Prostate gland (tissue), 2 donors: ENCODE results near the gene PRAC2. TPM values are rescaled to one million over a fixed set of nuclear protein-coding genes. Genes with fewer than 3 reads are reported as not detected.

Experiments
- DNase-seq: peaks from one replicate; pipeline ENCODE4 v3.0.0-alpha.2; 2019; ENCODE audit warnings: low spot score
- H3K27ac ChIP-seq, 2 donors: fragments of 200-600 bp; sonication (generic); 2 replicates each; pipeline ENCODE4 v1.5.1; 2017 to 2019
- H3K27me3 ChIP-seq: fragments of 200-600 bp; sonication (generic); replicated peaks from 2 replicates; pipeline ENCODE4 v1.5.1; 2019; ENCODE audit not compliant: insufficient read depth
- H3K36me3 ChIP-seq, 2 donors: fragments of 200-600 bp; sonication (generic); 1 replicate in 1 of 2; 2 replicates in 1 of 2; pipeline versions ENCODE4 v1.5.1 to v1.8.1; 2017 to 2019
- H3K4me1 ChIP-seq: fragments of 200-600 bp; sonication (generic); replicated peaks from 2 replicates; pipeline ENCODE4 v1.5.1; 2019
- H3K4me3 ChIP-seq, 2 donors: fragments of 200-600 bp; sonication (generic); 2 replicates each; pipeline ENCODE4 v1.5.1; 2017 to 2019
- H3K9me3 ChIP-seq: fragments of 200-600 bp; sonication (generic); 2 replicates; pipeline ENCODE4 v1.5.1; 2017
- CTCF ChIP-seq, 4 experiments: fragments of 200-600 bp in 2 of 4; fragments of 450-650 bp in 2 of 4; sonication (generic) in 2 of 4; IDR thresholded peaks; 1 replicate in 3 of 4; 2 replicates in 1 of 4; pipeline ENCODE4 v1.5.1; 2016 to 2019; ENCODE audit warnings: antibody characterized with exemption in 4 of 4, mild to moderate bottlenecking in 2 of 4, moderate library complexity in 2 of 4
- POLR2A ChIP-seq: fragments of 450-650 bp; IDR thresholded peaks from one replicate; pipeline ENCODE4 v1.6.1; 2016; ENCODE audit warnings: antibody characterized with exemption, mild to moderate bottlenecking
- POLR2AphosphoS5 ChIP-seq: sonication (generic); formaldehyde crosslinking; IDR thresholded peaks from one replicate; pipeline ENCODE4 v1.6.1; 2017; ENCODE audit warnings: antibody characterized with exemption
- WGBS: methylation state at CpG from one replicate; pipeline ENCODE4 v1.1.5; 2018; 5-methylcytosine and 5-hydroxymethylcytosine counted together
- intact Hi-C: fragments of 100-400 bp; cut with DNase I; formaldehyde crosslinking; loops from one replicate; pipeline ENCODE4 v1.14.2; 2022
- total RNA-seq, 2 donors: library from RNA; depleted of rRNA; stranded (reverse); fragments of >200 nt; gene quantifications; one replicate each; pipeline ENCODE4 v1.1.0, GENCODE V29; 2016

PRAC2 gene
- total RNA-seq, 2 donors from 2014 or later: 9.6 to 135 TPM

GRCh38 chr17:48718227-48718760 is 4.7 kb upstream of the PRAC2 start:
- H3K4me3 ChIP-seq: peak overlapping the region; percentile 55 to 63
- peak overlapping the region; percentile 97 to 98 for H3K27ac ChIP-seq
- TF ChIP-seq POLR2AphosphoS5 (peak; percentile 3), POLR2A (no peak), CTCF (IDR thresholded peaks at IDR 0.05) (no peak)
- no peaks in the 10 kb centered on the region for H3K9me3 ChIP-seq
- intact Hi-C loops: no loop called here
- peak; percentile 42 for DNase-seq
- 7% methylated on average over 24 of the region's 24 CpGs for WGBS
- peaks cover 5% of the 10 kb centered on the region for H3K4me1 ChIP-seq
- H3K27me3 ChIP-seq: no peaks in the 10 kb centered on the region
- H3K36me3 ChIP-seq: no peaks in the 10 kb centered on the region

GRCh38 chr17:48718761-48719641 is 4.0 kb upstream of the PRAC2 start:
- peaks cover 5% of the 10 kb centered on the region for H3K4me1 ChIP-seq
- TF ChIP-seq CTCF (IDR thresholded peaks at IDR 0.05): no peak
- TF ChIP-seq POLR2AphosphoS5: no peak
- no peak for TF ChIP-seq POLR2A
- no peaks in the 10 kb centered on the region for H3K36me3 ChIP-seq
- DNase-seq: peak; percentile 40
- intact Hi-C loops: no loop called here
- H3K4me3 ChIP-seq: peak overlapping the region; percentile 55 to 63
- no peaks in the 10 kb centered on the region for H3K9me3 ChIP-seq
- H3K27me3 ChIP-seq: no peaks in the 10 kb centered on the region
- peak overlapping the region; percentile 97 to 98 for H3K27ac ChIP-seq
- WGBS: 1% methylated on average over 73 of the region's 80 CpGs

GRCh38 chr17:48719642-48720265 is 3.2 kb upstream of the PRAC2 start:
- peaks cover 5% of the 10 kb centered on the region for H3K4me1 ChIP-seq
- TF ChIP-seq POLR2AphosphoS5: peak; percentile 35
- peak; percentile 42 for TF ChIP-seq POLR2A
- no peak for TF ChIP-seq CTCF (IDR thresholded peaks at IDR 0.05)
- H3K27me3 ChIP-seq: no peaks in the 10 kb centered on the region
- peak; percentile 70 for DNase-seq
- H3K36me3 ChIP-seq: no peaks in the 10 kb centered on the region
- peak overlapping the region; percentile 55 to 63 for H3K4me3 ChIP-seq
- H3K9me3 ChIP-seq: no peaks in the 10 kb centered on the region
- intact Hi-C loops: loop anchor here (10.0 kb wide), 1 partner anchor 165 kb away; no protein-coding TSS in a partner anchor
- H3K27ac ChIP-seq: peak overlapping the region; percentile 97 to 98
- WGBS: 5% methylated on average over 37 of the region's 37 CpGs

GRCh38 chr17:48720266-48721008 is 2.5 kb upstream of the PRAC2 start:
- peak overlapping the region; percentile 55 to 63 for H3K4me3 ChIP-seq
- DNase-seq: no peak
- TF ChIP-seq POLR2AphosphoS5: no peak
- no peak for TF ChIP-seq POLR2A
- TF ChIP-seq CTCF (IDR thresholded peaks at IDR 0.05): no peak
- no peaks in the 10 kb centered on the region for H3K9me3 ChIP-seq
- 11% methylated on average over 11 of the region's 11 CpGs for WGBS
- intact Hi-C loops: loop anchor here (10.0 kb wide), 1 partner anchor 164 kb away; no protein-coding TSS in a partner anchor
- H3K27ac ChIP-seq: peak overlapping the region; percentile 97 to 98
- H3K4me1 ChIP-seq: peaks cover 5% of the 10 kb centered on the region
- H3K36me3 ChIP-seq: no peaks in the 10 kb centered on the region
- H3K27me3 ChIP-seq: no peaks in the 10 kb centered on the region
